Fibroblast of lung (primary cell): ENCODE data around the gene FAM107A. TPM values are rescaled to one million over a fixed set of nuclear protein-coding genes. Genes with fewer than 3 reads are reported as not detected.

Source experiments
- DNase-seq, 2 donors: peaks; one replicate each; pipeline versions ENCODE4 v3.0.0 to v3.0.0-alpha.2; 2010; ENCODE audit warnings: low read depth in 2 of 2
- H2AFZ ChIP-seq: 2 replicates; pipeline ENCODE4 v1.5.1; 2012; ENCODE audit warnings: low read length, control low read depth, inconsistent platforms
- H3K27ac ChIP-seq: 2 replicates; pipeline ENCODE4 v1.5.1; 2011; ENCODE audit warnings: low read length, control low read depth; ENCODE audit not compliant: insufficient read depth
- H3K27me3 ChIP-seq: 2 replicates; pipeline ENCODE4 v1.5.1; 2011; ENCODE audit warnings: mild to moderate bottlenecking, low read length; ENCODE audit not compliant: control insufficient read depth, insufficient read depth
- H3K36me3 ChIP-seq: 2 replicates; pipeline ENCODE4 v1.5.1; 2011; ENCODE audit warnings: low read length; ENCODE audit not compliant: control insufficient read depth, insufficient read depth
- H3K4me1 ChIP-seq: 2 replicates; pipeline ENCODE4 v1.5.1; 2011; ENCODE audit warnings: low read length; ENCODE audit not compliant: control insufficient read depth, insufficient read depth; ENCODE audit errors: extremely low read depth
- H3K4me2 ChIP-seq: 2 replicates; pipeline ENCODE4 v1.5.1; 2011; ENCODE audit warnings: low read length, control low read depth; ENCODE audit not compliant: insufficient read depth; ENCODE audit errors: extremely low read depth
- H3K4me3 ChIP-seq, 4 experiments: fragments of 200-600 bp in 1 of 4; sonication (generic) in 1 of 4; replicated peaks in 1 of 4; 2 replicates each; pipeline ENCODE4 v1.5.1; 2011 to 2016; ENCODE audit warnings: low read length in 4 of 4, low read depth in 3 of 4, mild to moderate bottlenecking in 3 of 4, control low read depth in 2 of 4, inconsistent platforms in 1 of 4, mixed read lengths in 1 of 4; ENCODE audit not compliant: insufficient read depth in 1 of 4; ENCODE audit errors: control extremely low read depth in 1 of 4
- H3K79me2 ChIP-seq: 2 replicates; pipeline ENCODE4 v1.5.1; 2012; ENCODE audit warnings: mild to moderate bottlenecking, low read length, inconsistent platforms; ENCODE audit not compliant: control insufficient read depth, insufficient read depth
- H3K9ac ChIP-seq: 2 replicates; pipeline ENCODE4 v1.5.1; 2011; ENCODE audit warnings: mild to moderate bottlenecking, low read length, control low read depth; ENCODE audit not compliant: insufficient read depth
- H3K9me3 ChIP-seq: 2 replicates; pipeline ENCODE4 v1.5.1; 2012; ENCODE audit warnings: low read depth, low read length; ENCODE audit not compliant: control insufficient read depth, insufficient read depth
- H4K20me1 ChIP-seq: 2 replicates; pipeline ENCODE4 v1.5.1; 2011; ENCODE audit warnings: low read length; ENCODE audit not compliant: control insufficient read depth, insufficient read depth; ENCODE audit errors: extremely low read depth
- EZH2 ChIP-seq: IDR thresholded peaks from 2 replicates; pipeline ENCODE4 v1.5.1; 2012; ENCODE audit warnings: low read length, control low read depth, mild to moderate bottlenecking; ENCODE audit errors: missing control alignments
- polyA plus RNA-seq, 2 donors: library from polyadenylated mRNA; depleted of rRNA in 1 of 2; stranded (reverse) in 1 of 2; unstranded in 1 of 2; fragments of >200 nt; gene quantifications; 2 replicates each; pipeline ENCODE4 v1.2.1, GENCODE V29; 2011 to 2012; ENCODE audit warnings: missing spikeins in 1 of 2
- total RNA-seq: library from RNA; depleted of rRNA; stranded (reverse); fragments of >200 nt; gene quantifications from 2 replicates; pipeline ENCODE4 v1.2.1, GENCODE V29; 2014
- TF ChIP-seq, protein P1 (sequence below), 2 donors: IDR thresholded peaks in 1 of 2; conservative IDR thresholded peaks in 1 of 2; 1 replicate in 1 of 2; 2 replicates in 1 of 2; pipeline ENCODE4 v1.5.1; 2011 to 2012; ENCODE audit warnings: low read length in 2 of 2, control low read depth in 1 of 2, inconsistent platforms in 1 of 2, low read depth in 1 of 2, mild to moderate bottlenecking in 1 of 2

Gene FAM107A
- total and polyA plus RNA-seq, 2 donors (not counting 1 experiment from before 2014, with no cell fraction given): under 0.01 to 0.16 TPM

DNA sequence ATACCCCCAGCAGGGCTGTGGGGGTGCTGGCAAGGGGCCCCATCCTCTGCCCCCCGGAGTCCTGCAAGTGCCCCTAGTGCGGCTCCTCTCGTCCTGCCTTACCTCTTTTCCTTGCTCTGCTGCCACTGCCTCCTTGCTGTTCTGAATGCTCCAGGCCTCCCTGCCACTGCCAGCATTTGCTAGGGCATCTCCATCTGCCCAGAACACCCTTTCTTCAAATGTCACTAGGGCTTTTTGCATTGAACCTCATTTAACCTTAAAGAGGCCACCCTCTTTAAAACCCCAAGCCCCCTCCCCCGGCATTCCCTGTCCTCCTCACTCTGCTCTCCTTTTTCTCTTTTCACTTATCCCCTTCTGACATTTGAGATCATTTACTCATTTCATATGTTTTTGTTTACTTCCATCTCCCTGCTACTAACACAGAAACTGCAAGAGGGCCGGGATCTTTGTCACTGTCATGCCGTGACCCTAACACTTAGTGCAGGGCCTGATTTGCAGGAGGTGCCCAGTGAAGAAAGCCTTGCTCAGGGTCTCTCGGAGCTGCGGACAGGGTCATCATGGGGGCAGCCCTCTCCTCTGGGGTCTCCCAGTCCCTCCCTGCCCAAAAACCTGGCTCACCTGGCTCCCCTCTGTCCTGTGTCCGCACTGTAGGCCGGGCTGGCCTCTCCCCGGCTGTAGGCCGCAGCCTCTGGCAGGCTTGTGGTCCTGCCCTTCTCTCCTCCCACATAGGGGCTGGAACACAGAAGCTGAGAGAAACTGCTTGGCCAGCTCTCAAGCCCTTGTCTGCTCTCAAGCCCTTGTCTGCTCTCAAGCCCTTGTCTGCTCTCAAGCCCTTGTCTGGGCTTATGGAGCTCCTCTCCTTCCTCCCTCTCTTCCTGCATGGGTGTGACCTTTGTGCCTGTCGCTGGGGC lies 40.4 kb downstream of the FAM107A start, which contains the start of gene ACOX2:
Gene ACOX2, minus strand, starts transcription at position 690 of the 911 bp plus-strand sequence. CDS start 2,084 bp downstream, outside the sequence.
- peak within 1 kb of the TSS; percentile 68 for H3K9ac ChIP-seq
- peak within 1 kb of the TSS; percentile 85 for H2AFZ ChIP-seq
- peak; percentile 71 to 79 for DNase-seq
- H3K36me3 ChIP-seq: no peaks in the 10 kb centered on the region
- H3K4me3 ChIP-seq: peak within 1 kb of the TSS; percentile 38 to 67 (median 48)
- H3K9me3 ChIP-seq: no peaks in the 10 kb centered on the region
- no peaks in the 10 kb centered on the region for H3K27me3 ChIP-seq
- no peaks in the 10 kb centered on the region for H3K79me2 ChIP-seq
- no peak for TF ChIP-seq EZH2
- TF ChIP-seq, protein P1, sequence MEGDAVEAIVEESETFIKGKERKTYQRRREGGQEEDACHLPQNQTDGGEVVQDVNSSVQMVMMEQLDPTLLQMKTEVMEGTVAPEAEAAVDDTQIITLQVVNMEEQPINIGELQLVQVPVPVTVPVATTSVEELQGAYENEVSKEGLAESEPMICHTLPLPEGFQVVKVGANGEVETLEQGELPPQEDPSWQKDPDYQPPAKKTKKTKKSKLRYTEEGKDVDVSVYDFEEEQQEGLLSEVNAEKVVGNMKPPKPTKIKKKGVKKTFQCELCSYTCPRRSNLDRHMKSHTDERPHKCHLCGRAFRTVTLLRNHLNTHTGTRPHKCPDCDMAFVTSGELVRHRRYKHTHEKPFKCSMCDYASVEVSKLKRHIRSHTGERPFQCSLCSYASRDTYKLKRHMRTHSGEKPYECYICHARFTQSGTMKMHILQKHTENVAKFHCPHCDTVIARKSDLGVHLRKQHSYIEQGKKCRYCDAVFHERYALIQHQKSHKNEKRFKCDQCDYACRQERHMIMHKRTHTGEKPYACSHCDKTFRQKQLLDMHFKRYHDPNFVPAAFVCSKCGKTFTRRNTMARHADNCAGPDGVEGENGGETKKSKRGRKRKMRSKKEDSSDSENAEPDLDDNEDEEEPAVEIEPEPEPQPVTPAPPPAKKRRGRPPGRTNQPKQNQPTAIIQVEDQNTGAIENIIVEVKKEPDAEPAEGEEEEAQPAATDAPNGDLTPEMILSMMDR (conservative IDR thresholded peaks at IDR 0.05 in 1 of 2, IDR thresholded peaks at IDR 0.05 in 1 of 2; ENCODE audit: low read depth in 1 of 2, low read length in 2 of 2): no peak
- no peaks in the 10 kb centered on the region for H4K20me1 ChIP-seq
- H3K27ac ChIP-seq: no peak within 1 kb of the TSS
- peak within 1 kb of the TSS; percentile 74 for H3K4me2 ChIP-seq
- H3K4me1 ChIP-seq: peaks cover 7% of the 10 kb centered on the region

DNA sequence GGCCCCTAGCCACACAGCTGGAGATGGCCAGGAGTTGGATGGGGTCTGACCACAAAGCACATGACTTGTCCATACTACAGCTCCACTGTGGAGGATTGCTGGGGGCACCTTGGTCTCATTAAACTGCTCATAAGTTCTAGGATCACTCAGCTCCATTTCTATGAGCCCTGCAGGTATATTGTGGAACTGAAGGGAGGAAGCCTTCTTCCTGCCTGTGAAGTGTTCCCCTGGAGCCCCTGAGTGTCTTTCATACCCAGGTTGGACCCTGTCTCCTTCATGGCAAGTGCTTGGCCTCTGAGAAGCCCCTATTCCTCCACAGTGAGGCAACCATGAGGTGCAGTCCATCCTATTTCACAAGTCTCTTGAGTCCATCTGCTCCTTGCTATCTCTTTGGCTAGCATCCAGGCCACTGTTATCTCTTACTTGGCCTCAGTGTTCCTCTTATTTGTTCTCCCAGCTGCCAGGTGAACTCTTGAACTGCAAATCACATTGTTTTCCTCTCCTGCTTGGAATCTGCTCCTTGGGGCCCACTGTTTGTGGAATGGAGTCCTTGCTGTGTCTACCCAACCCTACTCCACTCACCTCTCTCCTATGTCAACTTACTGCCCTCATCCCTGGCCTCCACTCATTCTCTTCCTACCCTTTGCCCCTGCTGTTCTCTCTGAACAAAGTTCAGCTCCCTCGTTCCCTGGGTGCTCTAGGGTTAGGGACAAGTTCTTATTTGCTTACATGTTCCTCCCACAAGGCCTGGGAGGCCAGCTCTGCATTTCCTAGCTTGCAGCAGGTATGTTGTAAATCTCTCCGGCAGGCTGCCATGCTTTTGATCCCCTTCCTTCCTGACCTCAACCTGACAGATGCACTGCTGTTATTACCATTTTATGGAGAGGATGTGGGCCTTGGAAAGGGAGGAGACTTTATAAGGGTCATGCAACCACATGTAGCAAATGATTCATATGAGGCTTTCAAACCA lies 41.4 kb downstream of the FAM107A start:
- H3K4me3 ChIP-seq: peak overlapping the region in 1 of 4 experiments; percentile 67
- no peak overlapping the region for H2AFZ ChIP-seq
- no peaks in the 10 kb centered on the region for H4K20me1 ChIP-seq
- TF ChIP-seq EZH2: no peak
- TF ChIP-seq, protein P1 (conservative IDR thresholded peaks at IDR 0.05 in 1 of 2, IDR thresholded peaks at IDR 0.05 in 1 of 2; ENCODE audit: low read depth in 1 of 2, low read length in 2 of 2): no peak
- H3K9me3 ChIP-seq: no peaks in the 10 kb centered on the region
- H3K4me2 ChIP-seq: peak overlapping the region; percentile 32
- H3K36me3 ChIP-seq: no peaks in the 10 kb centered on the region
- H3K9ac ChIP-seq: no peak overlapping the region
- H3K79me2 ChIP-seq: no peaks in the 10 kb centered on the region
- DNase-seq: peak in 1 of 2 donors; percentile 33
- H3K4me1 ChIP-seq: peaks cover 7% of the 10 kb centered on the region
- no peaks in the 10 kb centered on the region for H3K27me3 ChIP-seq
- no peak overlapping the region for H3K27ac ChIP-seq
